Esophagus muscularis mucosa (tissue), 4 donors: ENCODE measurements around the gene LIPT2. TPM values are rescaled to one million over a fixed set of nuclear protein-coding genes. Genes with fewer than 3 reads are reported as not detected.

Experiments
- DNase-seq: peaks from one replicate; pipeline ENCODE4 v3.0.0-alpha.2; 2017; ENCODE audit errors: extremely low spot score
- H3K27ac ChIP-seq, 4 donors: fragments of 200-600 bp; sonication (generic); replicated peaks in 1 of 4; 1 replicate in 3 of 4; 2 replicates in 1 of 4; pipeline ENCODE4 v1.5.1; 2016 to 2019; ENCODE audit warnings: mild to moderate bottlenecking in 1 of 4
- H3K27me3 ChIP-seq, 4 donors: fragments of 200-600 bp; sonication (generic); one replicate each; pipeline versions ENCODE4 v1.5.1 to v1.6.0; 2016 to 2019
- H3K36me3 ChIP-seq, 4 donors: fragments of 200-600 bp; sonication (generic); one replicate each; pipeline ENCODE4 v1.5.1; 2016 to 2019
- H3K4me1 ChIP-seq, 4 donors: fragments of 200-600 bp; sonication (generic); one replicate each; pipeline ENCODE4 v1.5.1; 2016 to 2019
- H3K4me3 ChIP-seq, 4 donors: fragments of 200-600 bp; sonication (generic); 1 replicate in 2 of 4; 2 replicates in 2 of 4; pipeline ENCODE4 v1.5.1; 2016 to 2019; ENCODE audit warnings: mild to moderate bottlenecking in 4 of 4, moderate library complexity in 1 of 4
- H3K9me3 ChIP-seq, 4 donors: fragments of 200-600 bp; sonication (generic); 1 replicate in 3 of 4; 2 replicates in 1 of 4; pipeline ENCODE4 v1.5.1; 2016 to 2019
- EP300 ChIP-seq: sonication (generic); formaldehyde crosslinking; IDR thresholded peaks from one replicate; pipeline ENCODE4 v1.6.1; 2017; ENCODE audit warnings: antibody characterized with exemption
- POLR2A ChIP-seq: fragments of 450-650 bp; IDR thresholded peaks from one replicate; pipeline ENCODE4 v1.6.1; 2017; ENCODE audit warnings: antibody characterized with exemption, moderate library complexity, mild to moderate bottlenecking, low read depth
- POLR2AphosphoS5 ChIP-seq, 2 donors: sonication (generic); formaldehyde crosslinking; IDR thresholded peaks; one replicate each; pipeline ENCODE4 v1.6.1; 2017; ENCODE audit warnings: antibody characterized with exemption in 2 of 2
- WGBS: methylation state at CpG from one replicate; pipeline ENCODE4 v1.1.5; 2018; 5-methylcytosine and 5-hydroxymethylcytosine counted together
- intact Hi-C: fragments of 100-400 bp; cut with DNase I; formaldehyde crosslinking; loops from one replicate; pipeline ENCODE4 v1.15.1; 2023
- total RNA-seq, 4 donors: library from RNA; depleted of rRNA; stranded (reverse); fragments of >200 nt; gene quantifications; one replicate each; pipeline versions ENCODE4 v1.1.0 to v1.2.1, GENCODE V29; 2016
- TF ChIP-seq, protein P1 (sequence below), 3 experiments: fragments of 200-600 bp in 2 of 3; fragments of 450-650 bp in 1 of 3; sonication (generic) in 2 of 3; IDR thresholded peaks; one replicate each; pipeline ENCODE4 v1.5.1; 2017 to 2019; ENCODE audit warnings: antibody characterized with exemption in 3 of 3, mild to moderate bottlenecking in 2 of 3, moderate library complexity in 1 of 3

Gene LIPT2
- 1 to 10 TPM; 2.2 to 6.7 (median 2.7) TPM for total RNA-seq

DNA sequence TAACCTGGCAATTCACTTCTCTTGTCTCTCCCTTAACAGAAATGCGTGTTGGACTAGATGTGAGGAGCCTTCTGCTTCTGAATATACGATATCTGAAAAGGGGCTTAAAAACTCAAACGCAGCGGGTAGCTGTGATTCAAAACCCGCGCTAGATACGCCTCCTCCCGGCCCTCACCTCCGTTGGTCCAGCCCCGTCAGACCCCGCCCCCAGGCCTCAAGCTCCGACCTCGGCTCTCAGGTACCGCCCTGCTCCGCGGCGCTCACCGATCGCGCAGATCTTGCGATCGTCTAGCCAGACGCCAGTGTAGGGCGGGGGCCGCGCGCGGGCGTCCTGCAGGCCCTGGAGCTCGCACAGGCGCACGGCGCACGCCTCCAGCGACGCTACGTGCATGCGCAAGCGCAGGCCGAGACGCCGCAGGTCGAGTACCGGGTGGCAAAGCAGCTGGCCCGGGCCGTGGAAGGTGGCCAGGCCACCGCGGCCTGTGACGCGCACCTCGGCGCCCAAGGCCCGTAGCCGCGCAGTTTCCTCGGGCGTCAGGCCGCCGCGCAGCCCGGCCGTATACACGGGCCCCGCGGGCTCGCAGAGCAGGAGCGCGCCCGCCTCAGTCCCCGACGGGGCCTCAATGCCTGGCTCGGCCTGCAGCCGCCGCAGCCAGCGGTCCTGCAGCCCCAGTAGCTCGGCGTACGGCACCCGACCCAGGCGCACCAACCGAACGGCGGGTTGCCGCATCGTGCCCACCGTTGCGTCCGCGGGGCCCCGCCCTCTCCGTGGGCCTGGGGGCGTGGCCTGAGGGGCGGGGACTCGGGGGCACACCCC is at the start of gene LIPT2:
Gene LIPT2, minus strand, starts transcription at position 751 of the 817 bp plus-strand sequence. Its CDS starts 21 bp downstream, at position 730.
- peaks cover 11 to 20% (median 14%) of the 10 kb centered on the region in 4 donors for H3K4me1 ChIP-seq
- WGBS: 0% methylated on average over 7 of the region's 94 CpGs
- H3K27ac ChIP-seq: peak within 1 kb of the TSS; percentile 98 to 100 (median 99)
- TF ChIP-seq, protein P1, sequence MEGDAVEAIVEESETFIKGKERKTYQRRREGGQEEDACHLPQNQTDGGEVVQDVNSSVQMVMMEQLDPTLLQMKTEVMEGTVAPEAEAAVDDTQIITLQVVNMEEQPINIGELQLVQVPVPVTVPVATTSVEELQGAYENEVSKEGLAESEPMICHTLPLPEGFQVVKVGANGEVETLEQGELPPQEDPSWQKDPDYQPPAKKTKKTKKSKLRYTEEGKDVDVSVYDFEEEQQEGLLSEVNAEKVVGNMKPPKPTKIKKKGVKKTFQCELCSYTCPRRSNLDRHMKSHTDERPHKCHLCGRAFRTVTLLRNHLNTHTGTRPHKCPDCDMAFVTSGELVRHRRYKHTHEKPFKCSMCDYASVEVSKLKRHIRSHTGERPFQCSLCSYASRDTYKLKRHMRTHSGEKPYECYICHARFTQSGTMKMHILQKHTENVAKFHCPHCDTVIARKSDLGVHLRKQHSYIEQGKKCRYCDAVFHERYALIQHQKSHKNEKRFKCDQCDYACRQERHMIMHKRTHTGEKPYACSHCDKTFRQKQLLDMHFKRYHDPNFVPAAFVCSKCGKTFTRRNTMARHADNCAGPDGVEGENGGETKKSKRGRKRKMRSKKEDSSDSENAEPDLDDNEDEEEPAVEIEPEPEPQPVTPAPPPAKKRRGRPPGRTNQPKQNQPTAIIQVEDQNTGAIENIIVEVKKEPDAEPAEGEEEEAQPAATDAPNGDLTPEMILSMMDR (IDR thresholded peaks at IDR 0.05): peak in 1 of 3 experiments; percentile 17
- TF ChIP-seq POLR2A (peak; percentile 37), POLR2AphosphoS5 (IDR thresholded peaks at IDR 0.05) (peak; percentile 87 to 90), EP300 (no peak)
- intact Hi-C loops: loop anchor here (10.0 kb wide), 1 partner anchor 242 kb away; the partner anchor contains the start of gene CHRDL2
- H3K9me3 ChIP-seq: peaks cover 0 to 2% (median 0%) of the 10 kb centered on the region in 4 donors
- no peaks in the 10 kb centered on the region for H3K36me3 ChIP-seq
- peak; percentile 99 for DNase-seq
- peak within 1 kb of the TSS; percentile 84 to 99 (median 90) for H3K4me3 ChIP-seq
- no peaks in the 10 kb centered on the region for H3K27me3 ChIP-seq

DNA sequence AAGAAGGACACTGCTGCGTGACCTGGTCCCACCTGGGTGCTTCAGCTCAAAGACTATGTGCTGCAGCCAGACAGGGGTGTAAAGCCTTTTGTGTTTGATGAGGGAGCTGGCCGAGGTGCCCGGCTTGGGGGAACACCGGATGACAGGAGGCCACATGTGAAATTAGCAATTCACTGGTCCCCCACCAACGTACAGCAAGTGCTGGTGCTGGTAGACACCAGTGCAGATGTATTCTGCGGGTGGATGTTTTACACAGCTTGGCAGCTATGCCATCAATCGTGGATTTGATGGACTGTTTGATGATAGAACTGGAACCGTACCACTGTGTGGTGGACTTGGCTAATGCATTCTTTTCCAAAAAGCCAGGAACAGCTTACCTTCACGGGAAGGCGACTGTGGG is 47.9 kb upstream of the LIPT2 start:
- Histone ChIP-seq H3K4me1 (no peaks in the 10 kb centered on the region), H3K4me3 (no peak overlapping the region), H3K27ac (no peak overlapping the region), H3K27me3 (no peaks in the 10 kb centered on the region), H3K36me3 (no peaks in the 10 kb centered on the region), H3K9me3 (peaks cover 0 to 12% (median 10%) of the 10 kb centered on the region in 4 donors)
- DNase-seq: no peak
- WGBS: 93% methylated on average over 10 of the region's 10 CpGs
- no peak for TF ChIP-seq EP300
- no peak for TF ChIP-seq POLR2A
- TF ChIP-seq POLR2AphosphoS5 (IDR thresholded peaks at IDR 0.05): no peak
- TF ChIP-seq, protein P1 (IDR thresholded peaks at IDR 0.05): no peak
- intact Hi-C loops: no loop called here

DNA sequence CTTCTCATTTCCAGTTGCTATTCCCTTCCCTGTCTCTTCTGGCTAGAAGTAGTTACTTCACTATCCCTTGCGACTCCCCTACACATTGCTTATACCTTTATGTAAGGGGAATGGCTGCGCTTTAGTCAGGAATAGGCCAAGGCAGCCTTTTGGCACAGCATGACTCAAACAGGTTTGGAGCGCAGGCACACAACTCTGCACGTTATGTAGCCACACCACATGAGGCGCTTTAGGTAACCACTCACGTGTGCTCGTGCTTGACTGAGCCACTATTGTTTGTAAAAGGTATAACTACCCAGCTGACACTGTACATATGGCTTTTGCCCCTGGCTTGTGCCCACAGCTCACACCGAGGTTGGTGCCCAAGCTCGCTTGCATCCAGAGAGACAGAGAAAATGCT is 46.7 kb upstream of the LIPT2 start:
- Histone ChIP-seq H3K36me3 (no peaks in the 10 kb centered on the region), H3K4me3 (no peak overlapping the region), H3K4me1 (no peaks in the 10 kb centered on the region), H3K27ac (no peak overlapping the region), H3K9me3 (peaks cover 0 to 12% (median 10%) of the 10 kb centered on the region in 4 donors), H3K27me3 (no peaks in the 10 kb centered on the region)
- TF ChIP-seq POLR2AphosphoS5 (IDR thresholded peaks at IDR 0.05) (no peak), EP300 (no peak), POLR2A (no peak)
- TF ChIP-seq, protein P1 (IDR thresholded peaks at IDR 0.05): no peak
- 97% methylated on average over 9 of the region's 9 CpGs for WGBS
- intact Hi-C loops: no loop called here
- DNase-seq: no peak

DNA sequence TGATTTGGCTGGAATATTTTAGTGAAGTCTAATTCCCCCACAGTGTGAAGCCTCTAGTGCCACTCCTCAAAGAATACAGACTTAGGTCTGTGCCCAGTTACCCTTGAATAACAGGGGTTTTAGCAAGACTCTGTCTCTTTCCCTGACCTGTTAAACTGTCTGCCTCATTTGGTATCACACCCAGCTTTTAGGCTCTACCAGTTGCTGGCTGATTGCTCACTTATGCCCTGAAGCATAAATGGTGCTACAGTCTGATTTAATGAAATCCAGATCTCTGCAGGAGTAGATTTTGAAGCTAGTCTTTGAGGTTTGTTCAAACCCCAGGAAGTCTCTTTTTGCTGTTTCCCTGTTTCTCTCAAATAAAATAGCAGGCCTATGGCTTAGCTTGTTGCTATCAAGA is 45.2 kb upstream of the LIPT2 start:
- TF ChIP-seq POLR2AphosphoS5 (IDR thresholded peaks at IDR 0.05) (no peak), POLR2A (no peak), EP300 (no peak)
- TF ChIP-seq, protein P1 (IDR thresholded peaks at IDR 0.05): no peak
- Histone ChIP-seq H3K4me3 (no peak overlapping the region), H3K4me1 (no peaks in the 10 kb centered on the region), H3K36me3 (no peaks in the 10 kb centered on the region), H3K9me3 (peaks cover 0 to 12% (median 10%) of the 10 kb centered on the region in 4 donors), H3K27ac (no peak overlapping the region), H3K27me3 (no peaks in the 10 kb centered on the region)
- no peak for DNase-seq
- intact Hi-C loops: no loop called here
